HG03060 (cell line): Measurements from ENCODE around the gene TRIM45.
"Not testable (repeated sequence)": the region's sequence is repeated elsewhere in the genome, so short reads cannot be mapped to it uniquely, and the experiment has no call there.

ENCODE experiments used
- ATAC-seq: cut with Tn5 transposase; IDR thresholded peaks from one replicate; pipeline ENCODE4 v1.9.1; 2021; ENCODE audit warnings: low read depth, moderate number of reproducible peaks; ENCODE audit not compliant: unreplicated experiment

The TRIM45 gene

GRCh38 chr1:117135329-117135728 is 13.8 kb upstream of the TRIM45 start:
- ATAC-seq = no peak

- ATAC-seq = no peak
Measured at GRCh38 chr1:117130526-117130925, 9.0 kb upstream of the TRIM45 start.

- ATAC-seq = no peak
Measured at GRCh38 chr1:117128323-117129079, 7.0 kb upstream of the TRIM45 start.

GRCh38 chr1:117127795-117128194 is 6.2 kb upstream of the TRIM45 start:
- ATAC-seq = no peak

DNA sequence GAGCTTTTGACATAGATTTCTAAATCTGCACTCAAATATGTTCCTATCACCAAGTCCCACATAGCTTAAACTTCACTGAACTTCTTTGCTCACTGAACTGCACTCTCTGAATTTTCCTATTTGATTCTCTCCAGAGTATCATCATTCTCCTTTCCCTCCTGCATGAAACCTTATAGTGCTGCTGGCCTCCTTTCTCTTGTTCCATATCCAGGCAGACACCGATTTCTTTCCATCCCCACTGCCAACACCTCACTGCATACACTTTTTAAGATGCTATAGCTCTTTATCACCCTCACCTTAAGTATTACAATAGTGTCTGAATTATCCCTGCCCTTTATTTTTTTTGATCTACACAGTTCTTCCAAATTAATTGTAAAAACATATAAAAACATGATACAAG is 3.1 kb upstream of the TRIM45 start:
- no peak for ATAC-seq

DNA sequence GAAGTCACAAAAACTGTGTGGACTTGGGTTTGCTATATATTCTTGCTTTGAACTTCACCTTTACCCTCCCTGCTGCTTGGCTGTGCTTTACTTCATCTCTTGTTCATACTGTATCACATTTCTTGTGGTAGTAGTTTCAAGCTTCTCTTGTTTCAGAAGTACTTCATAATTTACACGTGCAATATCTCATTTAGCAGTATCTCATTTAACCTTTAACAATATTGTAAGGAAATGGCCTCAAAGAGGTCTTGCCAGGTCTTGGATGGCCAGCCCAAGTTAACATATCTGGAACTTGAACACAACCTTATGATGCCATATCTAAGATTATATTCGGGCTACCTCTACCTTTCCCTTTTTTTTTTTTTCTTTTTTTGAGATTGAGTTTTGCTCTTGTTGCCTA is 1.7 kb upstream of the TRIM45 start:
- ATAC-seq = no peak

- ATAC-seq = no peak
Measured at GRCh38 chr1:117122330-117123025, 929 bp upstream of the TRIM45 start.

DNA sequence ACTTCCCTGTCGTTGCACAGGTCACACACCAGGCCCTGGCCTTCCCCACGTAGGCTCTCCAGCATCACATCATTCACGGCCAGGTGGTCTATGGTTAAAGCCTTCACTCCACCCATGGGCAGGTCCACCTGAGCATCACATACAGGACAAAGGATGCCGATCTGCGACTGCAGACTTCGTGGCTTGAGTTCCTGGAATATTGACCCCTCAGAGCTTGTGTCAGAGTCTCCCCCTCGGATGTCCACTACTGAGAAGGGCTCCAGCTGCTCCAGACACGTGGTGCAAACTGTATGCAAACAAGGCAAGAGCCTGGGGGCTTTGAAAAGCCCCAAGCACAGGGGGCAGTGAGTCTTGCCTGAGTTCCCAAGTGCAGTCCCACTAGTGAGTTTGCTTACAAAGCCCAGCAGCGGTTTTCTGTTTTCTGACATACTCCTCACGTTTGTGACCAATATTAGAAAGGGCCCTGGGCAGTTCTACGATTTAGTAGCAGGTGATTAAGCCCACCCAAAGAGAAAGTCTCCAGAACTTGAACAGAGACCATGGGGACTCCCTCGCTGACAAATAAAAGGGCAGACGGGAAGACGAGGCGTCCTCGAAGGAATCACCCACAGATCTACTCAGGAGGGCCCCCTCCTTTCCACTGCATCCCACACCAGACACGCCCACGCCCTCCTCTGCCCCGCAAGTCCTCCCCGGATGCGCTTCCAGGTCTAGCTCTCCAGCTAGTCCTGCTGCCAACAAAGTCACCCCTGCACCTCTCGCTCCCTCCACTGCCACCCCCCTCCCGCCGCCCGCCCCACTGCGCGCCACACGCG is 568 bp downstream of the TRIM45 start:
- ATAC-seq = no peak

DNA sequence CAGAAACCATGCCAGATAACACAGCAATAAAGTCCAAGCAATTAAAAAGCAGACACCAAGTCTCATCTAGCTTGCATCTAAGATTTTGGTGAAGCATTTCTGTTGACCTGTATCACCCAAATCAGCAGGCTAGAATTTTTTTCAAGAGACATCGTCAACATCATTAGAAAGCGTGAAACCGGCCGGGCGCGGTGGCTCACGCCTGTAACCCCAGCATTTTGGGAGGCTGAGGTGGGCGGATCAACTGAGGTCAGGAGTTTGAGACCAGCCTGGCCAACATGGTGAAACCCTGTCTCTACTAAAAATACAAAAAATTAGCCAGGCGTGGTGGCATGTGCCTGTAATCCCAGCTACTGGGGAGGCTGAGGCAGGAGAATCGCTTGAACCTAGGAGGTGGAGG is 2.4 kb downstream of the TRIM45 start:
- ATAC-seq = not testable (repeated sequence)

- ATAC-seq = no peak
Measured at GRCh38 chr1:117118137-117118536, 3.4 kb downstream of the TRIM45 start.

- no peak for ATAC-seq
Measured at GRCh38 chr1:117117697-117118096, 3.9 kb downstream of the TRIM45 start.

DNA sequence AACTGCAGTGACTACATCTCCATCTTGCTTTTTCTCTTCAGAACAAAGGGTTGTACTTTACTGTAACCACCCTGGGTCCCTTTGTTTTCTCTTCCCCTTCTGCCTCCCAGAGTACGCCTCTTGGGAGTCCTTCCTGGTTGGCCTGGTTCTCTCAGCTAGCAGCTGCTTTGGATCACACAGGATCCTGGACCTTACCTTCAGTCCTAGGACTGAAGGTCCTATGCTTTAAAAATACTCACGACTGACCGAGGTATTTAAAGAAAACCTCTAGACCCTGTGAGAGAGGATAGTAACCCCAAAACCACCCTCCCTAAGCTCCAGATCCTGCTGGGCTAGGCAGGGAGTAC is 4.8 kb downstream of the TRIM45 start:
- ATAC-seq = no peak

GRCh38 chr1:117116090-117116783 is 5.3 kb downstream of the TRIM45 start:
- no peak for ATAC-seq

- ATAC-seq = no peak
Measured at GRCh38 chr1:117114877-117115276, 6.7 kb downstream of the TRIM45 start.

DNA sequence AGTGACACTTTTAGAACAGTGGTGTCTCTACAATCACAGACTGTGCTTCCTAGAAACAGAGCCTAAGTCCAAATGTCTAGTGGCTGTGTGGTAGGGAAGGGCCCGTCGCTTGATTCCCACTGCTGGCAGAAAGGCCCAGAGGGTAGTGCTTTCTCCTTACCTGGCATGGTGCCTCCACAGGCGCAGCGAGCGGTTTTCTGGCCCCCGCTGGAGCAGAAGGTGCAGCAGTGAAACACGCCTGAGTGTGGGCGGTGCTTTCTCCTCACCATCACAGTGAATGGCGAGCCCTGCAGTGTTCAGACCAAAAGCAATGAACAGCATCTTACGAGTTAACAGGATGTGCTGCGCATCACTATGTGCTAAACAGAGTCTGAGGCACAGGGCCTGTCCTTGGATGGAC is 8.3 kb downstream of the TRIM45 start:
- no peak for ATAC-seq

- ATAC-seq = no peak
Measured at GRCh38 chr1:117112047-117112717, 9.4 kb downstream of the TRIM45 start.

GRCh38 chr1:117110774-117111173 is 10.8 kb downstream of the TRIM45 start:
- ATAC-seq = no peak

- ATAC-seq = no peak
Measured at GRCh38 chr1:117107364-117107763, 14.2 kb downstream of the TRIM45 start.

DNA sequence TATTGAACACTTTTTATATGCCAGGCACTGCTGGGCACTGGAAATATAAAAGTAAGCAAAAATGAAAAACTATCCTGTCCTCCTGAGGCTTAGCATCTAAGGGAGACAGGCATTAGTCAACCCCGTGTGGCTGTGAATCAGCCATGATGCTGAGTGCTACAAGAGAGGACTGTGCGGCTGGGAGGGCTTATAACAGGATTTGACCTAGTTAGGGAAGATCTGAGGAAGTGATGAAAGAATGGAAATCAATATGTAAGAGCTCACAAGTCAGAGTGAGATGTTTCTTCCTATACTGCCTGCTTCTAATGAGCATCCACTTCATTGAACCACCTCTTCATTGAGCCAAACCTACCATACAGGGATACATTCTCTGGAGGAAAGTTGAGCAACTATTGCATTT is 15.1 kb downstream of the TRIM45 start:
- no peak for ATAC-seq

DNA sequence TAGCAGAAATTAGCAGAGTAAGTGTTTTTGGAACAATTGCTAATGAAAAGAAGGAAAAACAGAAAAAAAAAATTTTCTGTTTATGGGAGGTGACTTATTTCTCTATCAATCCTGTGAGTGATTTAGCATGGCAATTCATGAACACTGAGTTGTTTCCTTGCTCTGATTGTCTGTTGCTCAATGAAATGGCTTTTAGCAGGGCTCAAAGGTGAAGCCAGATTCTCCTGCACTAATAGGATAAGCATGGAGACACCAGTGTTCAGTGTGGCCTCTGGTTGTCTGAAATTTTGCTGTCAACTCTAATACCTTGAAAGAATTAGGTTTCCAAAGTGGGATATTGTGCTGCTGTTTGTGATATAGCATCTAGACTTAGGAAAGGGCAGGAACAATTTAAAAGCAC is 15.8 kb downstream of the TRIM45 start:
- no peak for ATAC-seq
